DMS 273 (cell line): ENCODE measurements around the gene MATK.
A peak's percentile ranks its signal among the peaks of the same experiment; 100 is the strongest.

Experiments
- DNase-seq: peaks from one replicate; lab custom pipeline; 2025; ENCODE audit not compliant: unreplicated experiment; lab: John Stamatoyannopoulos, UW

The MATK gene

DNA sequence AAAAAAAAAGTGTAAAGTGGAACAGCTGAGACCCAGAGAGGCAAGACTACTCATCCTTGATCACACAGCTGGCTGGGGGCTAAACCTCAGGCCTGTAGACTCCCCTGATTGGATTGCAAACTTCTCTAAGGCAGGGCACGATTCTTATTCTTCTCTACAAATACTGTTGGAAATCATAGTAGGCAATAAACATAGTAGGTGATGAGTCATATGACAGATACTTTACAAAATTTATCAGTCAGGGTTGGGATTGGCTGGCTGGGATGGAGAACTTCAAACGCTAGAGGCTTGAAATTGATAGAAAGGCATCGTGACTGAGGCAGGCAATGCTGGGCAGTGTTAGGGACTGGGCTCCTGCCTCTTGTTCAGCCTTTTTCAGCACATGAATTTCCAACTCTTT is 5.9 kb upstream of the MATK start:
- DNase-seq, result no peak

DNA sequence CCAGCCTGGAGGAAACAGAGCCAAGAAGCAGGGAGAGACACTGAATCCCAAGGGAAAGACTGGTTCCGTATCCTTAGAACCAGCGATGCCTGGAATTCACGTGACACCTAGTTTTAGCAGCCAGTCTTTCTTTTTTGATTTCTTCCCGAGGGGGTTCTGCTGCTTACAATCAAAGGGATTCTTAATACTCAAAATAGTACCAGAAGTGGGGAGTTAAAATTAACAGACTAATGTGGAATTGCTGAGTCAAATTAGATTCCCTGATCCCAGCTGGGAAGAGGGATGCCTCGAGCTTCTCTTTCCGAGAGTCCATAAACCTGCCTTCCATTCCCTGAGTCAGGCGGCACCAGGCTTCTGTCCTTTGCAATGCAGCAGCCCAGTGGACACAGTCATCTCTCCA is 4.8 kb upstream of the MATK start:
- DNase-seq, result no peak

DNA sequence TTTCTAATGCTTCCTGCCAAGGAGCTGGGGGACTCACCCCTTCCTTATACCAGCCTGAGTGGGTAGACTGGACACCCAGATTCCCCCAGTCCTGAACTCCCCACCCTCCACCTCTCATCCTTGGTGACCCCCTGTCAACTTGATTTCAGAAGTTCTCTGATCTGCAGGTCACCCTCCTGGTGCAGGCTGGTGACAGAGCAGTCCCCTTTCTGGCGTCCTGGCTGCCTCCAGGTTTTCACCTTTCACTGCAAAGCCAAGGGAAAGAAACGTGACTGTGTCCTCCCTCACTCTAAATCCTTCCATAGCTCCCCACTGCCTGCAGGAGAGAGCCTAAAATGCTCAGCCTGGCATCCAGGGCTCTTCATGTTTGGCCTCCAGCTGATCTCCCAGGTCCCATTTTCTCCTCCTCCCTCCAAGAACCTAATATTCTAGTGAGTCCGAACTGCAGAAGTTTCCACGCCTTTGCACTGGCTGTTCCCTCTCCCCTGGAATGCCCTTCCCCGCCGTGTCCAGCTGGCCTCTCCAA is 4.1 kb upstream of the MATK start:
- no peak for DNase-seq

DNA sequence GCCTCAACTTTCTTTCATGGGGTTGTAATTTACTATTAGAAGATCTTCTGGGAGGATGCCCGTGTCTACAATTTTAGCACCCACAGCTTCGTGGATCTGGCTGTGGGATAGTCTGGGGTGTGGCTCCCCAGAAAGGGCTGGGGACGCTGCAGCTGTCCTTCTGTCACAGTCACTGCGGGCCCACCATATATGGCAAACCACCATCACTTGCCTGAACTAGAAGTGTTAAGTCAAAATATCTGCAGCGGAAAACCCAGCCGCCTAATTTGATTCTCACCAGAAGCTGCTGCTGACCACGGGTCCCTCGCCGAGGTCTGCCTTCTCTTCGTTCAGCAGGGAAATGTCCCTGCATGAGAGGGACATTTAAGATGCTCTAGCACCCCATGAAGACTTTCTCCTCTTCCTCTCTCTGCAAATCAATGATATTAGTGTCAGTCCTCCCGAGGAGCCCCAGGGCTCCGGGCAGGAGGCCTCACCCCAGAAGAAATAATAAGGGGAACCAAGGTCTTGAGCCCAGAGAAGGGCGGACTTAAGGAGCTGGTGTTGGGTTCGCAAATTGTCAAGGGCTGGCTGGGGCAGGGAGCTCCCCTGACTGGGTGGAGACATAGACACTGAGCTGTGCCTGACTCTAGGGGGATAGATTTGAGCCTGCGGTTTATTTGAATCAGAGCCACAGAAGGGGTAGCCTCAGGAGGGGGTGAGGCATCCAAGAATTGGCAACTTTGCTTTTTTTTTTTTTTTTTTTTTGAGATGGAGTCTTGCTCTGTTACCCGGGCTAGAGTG is 3.0 kb upstream of the MATK start:
- DNase-seq, result no peak

DNA sequence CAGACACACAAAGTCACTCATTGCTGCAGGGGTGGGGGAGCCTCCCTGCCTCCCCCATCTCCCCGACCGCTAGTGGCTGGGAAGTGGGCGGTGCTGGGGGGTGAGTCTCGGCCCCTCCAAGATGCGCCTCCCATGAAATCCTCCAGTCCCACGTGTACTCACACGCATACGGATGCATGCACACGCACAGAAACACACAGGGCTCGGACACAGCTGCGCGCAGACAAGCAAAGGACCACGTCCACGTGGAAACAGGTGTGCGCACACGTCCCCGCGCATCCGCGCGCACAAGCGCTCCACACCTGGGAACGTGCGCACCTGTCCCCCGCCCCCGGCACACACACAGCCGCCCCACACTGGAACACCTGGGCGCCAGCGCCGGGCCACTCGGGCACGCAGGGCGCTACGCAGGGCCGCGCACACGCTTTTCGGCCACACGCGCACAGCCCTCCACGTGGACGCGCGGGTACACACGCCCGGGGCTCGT is 687 bp downstream of the MATK start:
- DNase-seq, result peak; percentile 72

DNA sequence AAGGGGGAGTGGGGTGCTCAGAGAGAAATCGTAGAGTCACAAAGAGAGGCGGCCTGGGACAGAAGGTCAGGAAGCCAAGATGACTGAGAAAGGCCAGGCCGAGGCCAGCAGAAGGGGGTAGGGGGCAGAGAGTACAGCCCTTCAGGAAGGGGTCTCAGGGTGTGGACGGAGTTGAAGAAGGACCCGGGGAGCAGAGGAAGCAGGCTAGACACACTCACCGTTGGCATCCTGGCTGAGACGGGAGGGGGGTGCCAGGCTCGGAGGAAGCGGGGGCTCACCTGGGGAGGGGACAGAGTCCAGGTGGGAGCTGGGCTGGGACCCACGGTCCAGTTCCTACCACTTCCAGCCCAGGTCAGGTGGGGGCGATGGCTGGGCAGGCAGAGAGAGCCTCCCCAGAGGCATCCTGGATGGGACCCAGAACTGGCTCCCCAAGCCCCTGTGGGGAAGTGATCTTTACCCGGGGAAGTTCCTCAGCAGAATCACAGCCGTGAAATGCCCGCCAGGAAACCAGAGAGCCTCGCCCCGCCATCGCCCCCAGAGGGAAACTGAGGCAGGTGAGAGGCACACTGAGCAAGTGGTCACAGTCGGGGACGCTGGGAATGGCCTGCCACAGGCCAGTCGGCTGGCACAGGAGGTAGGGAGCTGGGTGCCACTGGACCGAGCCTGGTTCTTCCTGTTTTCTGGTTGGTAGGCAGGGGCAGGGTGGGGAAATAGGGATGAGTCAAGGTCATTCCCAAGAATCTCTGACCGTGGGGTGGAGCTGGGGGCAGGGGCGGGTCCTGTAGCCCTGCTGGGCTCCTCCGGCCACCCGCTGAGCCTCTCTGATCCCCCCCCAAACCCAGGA is 1.4 kb downstream of the MATK start:
- no peak for DNase-seq

DNA sequence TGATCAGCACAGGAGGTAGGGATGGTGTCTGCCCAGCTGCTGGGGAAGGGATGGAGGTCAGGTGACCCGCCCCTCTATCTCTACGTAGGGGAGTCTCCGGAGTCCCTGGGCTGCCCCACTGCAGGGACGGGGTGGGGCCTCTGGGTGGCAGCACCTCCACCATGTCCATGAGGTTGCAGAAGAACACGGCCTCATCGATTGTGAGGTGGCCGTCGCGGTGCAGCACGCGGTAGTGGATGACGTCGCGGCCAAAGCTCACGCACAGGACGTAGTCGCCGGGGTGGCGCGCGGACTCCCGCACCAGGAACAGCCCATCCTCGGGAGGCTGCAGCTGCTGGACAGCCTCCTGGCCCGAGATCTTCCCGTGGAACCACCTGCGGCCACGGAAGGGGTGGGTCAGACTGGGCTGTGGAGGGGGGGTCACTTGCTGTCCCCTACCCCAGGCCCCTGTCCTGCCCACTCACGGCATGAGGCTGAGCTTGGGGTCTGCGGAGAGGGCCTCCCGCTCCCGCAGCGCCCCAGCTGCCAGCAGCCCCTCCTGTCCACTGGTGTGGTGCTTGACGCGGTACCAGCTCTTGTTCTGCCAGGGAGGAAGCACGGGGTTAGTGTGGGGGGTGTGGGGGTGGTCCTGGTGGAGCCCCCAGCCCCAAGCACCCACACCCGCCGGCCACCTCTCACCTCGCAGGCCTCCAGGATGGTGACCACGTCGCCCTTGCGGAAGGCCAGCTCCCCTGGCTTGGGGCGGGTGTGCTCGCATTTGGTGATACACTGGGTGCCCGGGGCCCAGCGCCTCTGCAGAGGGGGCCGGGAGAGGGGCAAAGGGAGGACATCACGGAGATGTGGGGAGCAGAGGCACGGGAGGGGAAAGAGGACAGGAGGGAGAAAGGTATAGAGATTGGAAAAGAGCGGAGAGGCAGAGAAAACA is 2.3 kb downstream of the MATK start:
- DNase-seq, result no peak

DNA sequence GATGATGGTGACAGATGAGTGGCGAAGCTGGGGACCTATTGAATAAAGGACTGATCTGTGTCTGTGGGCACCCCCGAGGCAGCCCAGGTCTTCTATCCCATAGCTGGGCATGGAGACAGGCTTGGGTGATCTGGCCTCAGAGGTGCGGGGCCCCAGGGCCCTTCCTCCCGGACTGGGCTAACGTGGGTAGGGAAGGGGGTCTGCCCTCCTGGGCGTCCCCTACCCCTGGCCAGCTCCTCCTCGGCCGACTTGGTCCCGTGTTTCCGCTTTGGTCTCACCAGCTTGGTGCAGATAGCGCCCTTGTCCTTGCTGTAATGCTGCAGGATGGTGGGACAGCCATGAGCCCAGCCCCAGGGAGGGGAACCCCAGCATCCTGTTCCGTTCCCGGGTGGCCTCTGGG is 3.3 kb downstream of the MATK start:
- DNase-seq, result no peak

DNA sequence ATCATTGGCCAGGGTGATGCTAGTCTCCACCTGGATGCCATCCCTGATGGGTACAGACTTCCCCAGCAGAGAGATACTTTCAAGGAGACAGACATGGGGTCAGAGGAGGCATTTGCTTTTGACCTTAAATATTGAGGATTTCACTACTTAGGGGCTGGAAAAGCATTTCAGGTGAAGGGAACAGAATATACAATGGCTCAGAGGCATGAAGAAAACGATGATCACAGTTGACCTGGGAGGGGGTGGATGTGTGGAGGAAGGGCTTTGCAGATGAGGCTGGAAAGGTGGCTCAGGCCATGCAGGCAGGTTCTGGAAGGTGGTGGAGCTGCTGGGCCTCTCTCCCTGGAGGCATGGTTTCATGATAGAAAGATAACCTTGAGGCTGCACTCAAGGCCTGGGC is 3.9 kb downstream of the MATK start:
- no peak for DNase-seq

DNA sequence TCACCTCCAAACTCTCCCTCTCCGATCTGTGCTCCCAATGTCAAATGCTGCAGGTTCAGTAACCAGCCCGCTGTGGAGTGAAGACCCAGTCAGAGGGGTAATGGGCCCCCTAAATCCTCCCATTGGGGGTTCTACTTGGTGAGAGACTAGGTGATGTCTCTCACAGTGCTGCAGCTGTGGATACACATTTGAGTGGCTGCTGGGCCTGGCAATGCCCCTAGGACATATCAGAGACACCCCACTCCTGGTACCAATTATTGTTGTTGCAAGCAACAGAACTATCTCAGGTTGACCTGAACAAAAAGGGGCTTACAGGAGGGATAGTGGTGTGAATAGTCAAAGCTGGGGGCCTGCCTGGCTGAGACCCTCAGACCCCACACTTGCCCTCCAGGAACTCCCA is 4.6 kb downstream of the MATK start:
- no peak for DNase-seq

DNA sequence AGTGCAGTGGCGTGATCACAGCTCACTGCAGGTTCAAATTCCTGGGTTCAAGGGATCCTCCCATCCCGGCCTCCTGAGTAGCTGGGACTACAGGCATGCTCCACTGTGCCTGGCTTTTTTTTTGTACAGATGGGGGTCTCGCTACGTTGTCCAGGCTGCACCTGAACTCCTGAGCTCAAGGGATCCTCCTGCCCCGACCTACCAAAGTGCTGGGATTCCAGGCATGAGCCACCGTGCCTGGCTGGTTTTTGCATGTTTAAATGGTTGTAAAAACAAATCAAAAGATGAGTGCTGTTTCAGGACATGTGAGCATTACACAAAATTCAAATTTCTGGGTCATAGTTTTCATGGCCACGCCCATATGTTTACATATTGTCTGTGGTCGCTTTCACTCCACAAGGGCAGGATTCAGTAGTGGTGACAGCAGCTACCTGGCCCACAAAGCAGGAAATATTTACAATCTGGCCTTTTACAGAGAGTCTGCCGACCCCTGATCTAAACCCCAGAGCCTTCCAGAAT is 5.3 kb downstream of the MATK start:
- peak; percentile 42 for DNase-seq

DNA sequence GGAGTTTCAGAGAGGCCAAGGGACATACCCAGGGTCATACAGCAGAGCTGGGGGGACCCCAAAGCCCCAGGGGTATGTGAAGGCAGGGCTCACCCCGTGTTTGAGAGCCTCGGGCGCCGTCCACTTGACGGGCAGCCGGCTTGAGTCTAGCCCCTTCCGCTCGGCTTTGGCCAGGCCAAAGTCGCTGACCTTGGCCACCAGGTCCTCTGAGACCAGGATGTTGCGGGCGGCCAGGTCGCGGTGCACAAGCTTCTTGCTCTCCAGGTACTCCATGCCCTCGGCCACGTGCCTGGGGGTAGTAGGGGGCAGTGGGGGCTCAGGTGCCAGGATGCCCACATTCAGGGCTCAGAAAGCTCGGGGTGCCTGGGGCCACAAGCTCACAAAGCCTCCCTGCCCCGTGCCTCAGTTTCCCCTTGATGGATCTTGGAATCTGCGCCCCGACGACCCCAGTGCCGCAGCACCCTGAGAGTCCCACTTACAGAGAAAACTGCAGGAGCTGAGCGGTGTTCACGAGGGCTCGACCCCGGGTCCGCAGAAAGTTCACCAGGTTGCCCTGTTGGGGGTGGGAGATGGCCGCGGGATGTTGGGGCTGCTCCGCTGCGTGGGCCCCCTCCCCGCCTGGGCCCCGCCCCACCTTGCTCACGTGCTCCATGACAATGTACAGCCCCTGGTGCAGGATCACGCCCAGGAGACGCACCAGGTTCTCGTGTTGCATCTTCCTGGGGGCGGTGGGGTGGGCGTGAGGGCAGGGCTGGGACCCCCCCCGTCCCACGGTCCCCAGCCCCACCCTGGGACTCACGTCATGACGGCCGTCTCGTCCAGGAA is 7.1 kb downstream of the MATK start:
- peak; percentile 54 for DNase-seq

DNA sequence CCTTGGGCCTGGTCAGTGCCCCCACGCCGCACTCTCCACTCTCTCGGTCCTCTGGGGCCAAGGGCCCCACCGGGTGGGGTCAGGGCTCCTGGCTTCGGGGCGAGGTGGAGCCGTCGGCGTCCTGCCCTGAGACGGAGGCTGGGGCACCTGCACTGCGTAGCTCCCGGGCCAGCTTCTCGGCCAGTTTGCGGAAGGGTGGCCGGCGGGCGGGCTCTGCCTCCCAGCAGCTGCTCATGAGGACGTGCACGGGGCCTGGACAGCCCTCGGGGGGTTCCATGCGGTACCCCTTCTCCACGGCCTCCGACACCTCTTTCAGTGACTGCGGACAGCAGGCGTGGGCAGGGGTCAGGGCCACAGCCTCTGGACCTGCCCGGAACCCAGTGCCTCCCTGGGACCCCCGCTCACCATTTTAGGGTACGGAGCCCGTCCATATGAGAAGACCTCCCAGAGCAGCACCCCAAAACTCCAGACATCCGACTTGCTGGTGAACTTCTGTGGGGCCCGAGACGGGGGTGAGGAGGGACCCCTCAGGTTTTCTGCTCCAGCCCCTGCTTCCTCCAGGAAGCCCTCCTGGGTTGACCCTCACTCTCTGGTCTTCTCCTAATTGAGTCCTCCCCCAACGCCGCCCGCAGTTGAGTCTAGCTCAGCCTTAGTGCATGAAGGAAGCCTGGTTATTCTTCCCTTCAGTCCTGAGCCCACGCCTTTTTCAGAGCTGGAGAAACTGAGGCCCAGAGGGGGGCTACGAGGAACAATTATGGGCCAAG is 7.9 kb downstream of the MATK start:
- peak; percentile 59 for DNase-seq

DNA sequence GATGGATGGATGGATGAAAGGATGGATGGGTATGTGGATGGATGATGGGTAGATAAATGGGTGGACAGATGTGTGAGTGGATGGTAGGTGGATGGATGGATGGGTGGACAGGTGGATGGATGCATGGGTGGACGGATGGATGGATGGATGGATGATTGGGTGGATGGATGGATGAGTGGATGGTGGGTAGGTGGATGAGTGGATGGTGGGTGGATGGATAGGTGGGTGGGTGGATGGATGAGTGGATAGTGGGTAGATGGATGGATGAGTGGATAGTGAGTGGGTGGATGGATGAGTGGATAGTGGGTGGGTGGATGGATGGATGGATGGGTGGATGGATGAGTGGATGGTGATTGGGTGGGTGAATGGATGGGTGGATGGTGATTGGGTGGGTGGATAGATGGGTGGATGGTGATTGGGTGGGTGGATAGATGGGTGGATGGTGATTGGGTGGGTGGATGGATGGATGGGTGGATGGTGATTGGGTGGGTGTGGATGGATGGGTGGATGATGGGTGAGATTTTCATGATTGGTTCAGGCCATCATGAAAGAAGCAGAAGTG is 9.6 kb downstream of the MATK start:
- no peak for DNase-seq

DNA sequence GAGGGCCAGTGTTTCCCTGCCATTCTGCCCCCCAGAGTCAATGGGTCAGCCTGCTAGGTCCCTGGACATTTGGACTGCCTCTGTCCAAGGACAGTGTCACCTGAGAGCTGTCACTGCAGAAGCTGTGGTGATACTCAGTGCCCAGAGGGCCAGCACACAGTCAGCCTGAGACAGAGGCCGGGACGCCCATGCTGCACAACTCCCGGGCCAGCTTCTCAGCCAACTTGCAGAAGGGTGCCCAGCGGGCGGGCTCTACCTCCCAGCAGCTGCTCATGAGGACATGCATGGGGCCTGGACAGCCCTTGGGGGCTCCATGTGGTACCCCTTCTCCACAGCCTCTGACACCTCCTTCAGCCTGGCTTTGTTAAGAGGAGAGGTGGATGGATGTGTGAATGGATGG is 10.3 kb downstream of the MATK start:
- no peak for DNase-seq

DNA sequence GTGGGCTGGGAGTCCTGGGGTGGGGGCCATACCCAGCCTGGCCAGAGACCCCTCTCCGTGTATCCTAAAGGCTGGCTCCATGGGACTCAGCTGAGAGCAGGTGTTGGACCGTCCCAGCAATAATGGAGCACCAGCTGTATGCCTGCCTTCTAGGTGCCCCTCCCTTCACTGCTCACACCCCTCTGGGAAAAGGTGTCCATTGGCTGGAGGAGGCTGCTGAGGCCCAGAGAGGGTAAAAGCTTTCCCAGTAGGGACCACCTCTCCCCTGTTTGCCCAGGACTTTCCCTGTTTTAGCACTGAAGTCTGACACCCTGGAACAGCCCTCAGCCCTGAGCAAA is 10.8 kb downstream of the MATK start:
- no peak for DNase-seq

DNA sequence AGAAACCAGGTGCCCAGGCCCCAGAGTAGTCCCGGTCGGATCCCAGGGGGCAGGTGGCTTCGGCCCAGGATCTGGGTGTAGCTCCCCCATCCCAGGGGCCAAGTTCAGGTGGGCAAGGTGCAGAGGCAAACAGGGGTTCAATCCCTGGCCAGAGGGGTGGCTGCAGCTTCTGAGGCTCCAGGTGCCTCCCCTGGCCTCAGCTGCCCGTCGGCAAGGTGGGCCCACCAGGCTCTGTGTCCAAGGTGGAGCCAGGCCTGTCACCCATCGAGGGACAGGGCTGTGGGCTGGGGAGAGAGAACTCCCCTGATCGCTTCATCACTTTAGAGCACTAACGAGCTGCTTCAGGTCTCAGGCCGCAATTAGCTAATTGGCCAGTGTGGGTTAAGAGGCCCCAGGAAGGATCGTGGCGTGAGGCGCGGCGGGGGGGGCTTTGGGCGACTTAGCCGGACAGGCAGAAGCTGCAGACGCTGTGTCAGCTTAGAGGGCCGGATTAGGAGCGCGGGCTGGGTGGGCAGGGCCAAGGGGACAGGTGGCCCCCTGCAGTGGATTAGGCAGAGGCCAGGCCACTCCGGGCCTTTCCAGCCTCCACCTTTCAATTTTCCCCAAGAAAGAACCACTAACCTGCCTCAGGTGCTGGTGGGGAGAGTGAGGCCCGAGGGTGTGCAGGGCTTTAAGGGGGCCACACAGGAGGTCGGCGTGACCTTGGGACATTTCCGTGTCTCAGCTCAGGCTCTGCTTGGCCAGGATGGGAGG is 11.4 kb downstream of the MATK start:
- DNase-seq, result no peak

DNA sequence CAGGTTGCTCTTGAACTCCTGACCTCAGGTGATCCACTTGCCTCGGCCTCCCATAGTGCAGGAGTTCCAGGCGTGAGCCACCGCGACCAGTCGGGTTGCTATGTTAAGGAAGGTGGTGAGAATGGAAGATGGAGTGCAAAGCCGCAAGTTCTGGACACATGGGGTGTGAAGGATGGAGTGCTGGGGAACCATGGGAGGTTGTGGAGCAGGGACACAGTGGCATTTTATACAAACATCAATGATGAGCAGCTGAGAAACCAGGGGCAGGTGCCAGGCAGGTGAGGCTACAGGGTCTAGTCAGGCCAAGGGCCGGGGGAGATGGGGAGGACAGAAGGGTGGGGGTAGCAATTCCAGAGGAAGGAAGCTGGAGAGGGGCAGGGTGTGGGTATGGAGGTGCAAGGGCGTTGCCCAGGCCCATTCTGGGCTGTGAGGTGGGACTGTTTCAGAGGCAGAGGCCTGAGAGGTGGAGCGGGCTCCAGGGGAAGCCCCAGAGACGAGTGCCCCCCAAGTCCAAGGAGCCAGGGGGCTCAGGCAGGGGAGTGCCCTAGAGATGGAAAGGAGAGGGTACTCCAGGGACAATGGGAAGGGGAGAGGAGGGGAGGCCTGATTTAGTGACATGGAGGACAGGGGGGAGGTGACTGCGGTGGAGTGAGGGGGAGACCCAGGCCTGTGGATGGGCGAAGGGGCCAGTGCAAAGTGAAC is 12.2 kb downstream of the MATK start:
- DNase-seq, result no peak
